Activated CD4-positive, alpha-beta memory T cell treated with anti-CD3 and anti-CD28 coated beads, Interleukin-2, amount 10 ng/mL, durations not matched to agents 7 days and 5 days (primary cell): ENCODE results near the gene IGSF21. TPM values are rescaled to one million over a fixed set of nuclear protein-coding genes. Genes with fewer than 3 reads are reported as not detected.
"Not testable (repeated sequence)": the region's sequence is repeated elsewhere in the genome, so short reads cannot be mapped to it uniquely, and the experiment has no call there.

Source experiments
- CTCF ChIA-PET: fragments of 350-600 bp; sonication (Branson Sonifier 250); formaldehyde crosslinking; loops from one replicate; lab custom pipeline; 2021; ENCODE audit warnings: antibody characterized with exemption, inconsistent platforms; lab: Charles Lee
- POLR2A ChIA-PET: fragments of 350-600 bp; sonication (Branson Sonifier 250); formaldehyde crosslinking; loops from one replicate; lab custom pipeline; 2021; ENCODE audit warnings: antibody characterized with exemption; lab: Charles Lee
- DNase-seq: peaks from one replicate; pipeline ENCODE4 v3.0.0-alpha.2; 2020
- H3K27ac Mint-ChIP-seq: one replicate; pipeline ENCODE4 v1.8.0; 2021; ENCODE audit warnings: mild to moderate bottlenecking, mixed read lengths
- H3K27me3 Mint-ChIP-seq: one replicate; pipeline ENCODE4 v1.8.0; 2021; ENCODE audit warnings: mixed read lengths
- H3K36me3 Mint-ChIP-seq: one replicate; pipeline ENCODE4 v1.8.0; 2021; ENCODE audit warnings: low read depth, mixed read lengths
- H3K4me1 Mint-ChIP-seq: one replicate; pipeline ENCODE4 v1.8.0; 2021; ENCODE audit warnings: mixed read lengths
- H3K4me3 Mint-ChIP-seq: one replicate; pipeline ENCODE4 v1.8.0; 2021; ENCODE audit warnings: mild to moderate bottlenecking, mixed read lengths
- H3K9me3 Mint-ChIP-seq: one replicate; pipeline ENCODE4 v1.8.0; 2021; ENCODE audit warnings: mixed read lengths
- total RNA-seq, 2 experiments: library from RNA; stranded (reverse); gene quantifications; one replicate each; pipeline ENCODE4 v1.2.3, GENCODE V29; 2021

IGSF21 gene
- total RNA-seq, 2 experiments from 2014 or later: not detected

DNA sequence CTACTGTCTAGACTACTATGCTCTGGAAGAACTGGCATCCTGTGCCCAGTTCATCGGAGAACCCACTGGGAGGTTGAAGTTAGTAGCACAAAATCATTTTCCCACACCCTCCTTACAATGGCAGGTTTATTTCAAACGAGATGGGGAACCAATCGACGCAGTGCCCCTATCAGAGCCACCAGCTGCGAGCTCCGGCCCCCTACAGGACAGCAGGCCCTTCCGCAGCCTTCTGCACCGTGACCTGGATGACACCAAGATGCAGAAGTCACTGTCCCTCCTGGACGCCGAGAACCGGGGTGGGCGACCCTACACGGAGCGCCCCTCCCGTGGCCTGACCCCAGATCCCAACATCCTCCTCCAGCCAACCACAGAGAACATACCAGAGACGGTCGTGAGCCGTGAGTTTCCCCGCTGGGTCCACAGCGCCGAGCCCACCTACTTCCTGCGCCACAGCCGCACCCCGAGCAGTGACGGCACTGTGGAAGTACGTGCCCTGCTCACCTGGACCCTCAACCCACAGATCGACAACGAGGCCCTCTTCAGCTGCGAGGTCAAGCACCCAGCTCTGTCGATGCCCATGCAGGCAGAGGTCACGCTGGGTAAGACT lies 257.6 kb downstream of the IGSF21 start:
- H3K4me3 Mint-ChIP-seq: no peak overlapping the region
- no peak overlapping the region for H3K27ac Mint-ChIP-seq
- H3K27me3 Mint-ChIP-seq: no peaks in the 10 kb centered on the region
- no peaks in the 10 kb centered on the region for H3K9me3 Mint-ChIP-seq
- POLR2A ChIA-PET: no interaction called here
- CTCF ChIA-PET: no interaction called here
- no peak for DNase-seq
- H3K4me1 Mint-ChIP-seq: no peaks in the 10 kb centered on the region
- H3K36me3 Mint-ChIP-seq: no peaks in the 10 kb centered on the region

DNA sequence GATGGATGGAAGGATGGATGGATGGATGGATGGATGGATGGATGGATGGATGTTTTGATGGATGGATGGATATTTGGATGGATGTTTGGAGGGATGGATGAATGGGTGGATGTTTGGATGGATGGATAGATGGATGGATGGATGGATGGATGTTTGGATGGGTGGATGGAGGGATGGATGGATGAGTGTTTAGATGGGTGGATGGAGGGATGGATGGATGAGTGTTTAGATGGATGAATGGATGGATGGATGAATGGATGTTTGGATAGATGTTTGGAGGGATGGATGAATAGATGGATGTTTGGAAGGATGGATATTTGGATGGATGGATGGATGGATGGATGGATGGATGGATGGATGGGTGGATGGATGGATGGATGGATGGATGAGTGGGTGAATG lies 264.9 kb downstream of the IGSF21 start:
- POLR2A ChIA-PET, H3K4me1 Mint-ChIP-seq, H3K27ac Mint-ChIP-seq, H3K36me3 Mint-ChIP-seq, CTCF ChIA-PET, H3K4me3 Mint-ChIP-seq, H3K27me3 Mint-ChIP-seq, DNase-seq, H3K9me3 Mint-ChIP-seq: not testable (repeated sequence)

- CTCF ChIA-PET: no interaction called here
- DNase-seq: no peak
- no peak overlapping the region for H3K4me3 Mint-ChIP-seq
- no peaks in the 10 kb centered on the region for H3K9me3 Mint-ChIP-seq
- H3K4me1 Mint-ChIP-seq: no peaks in the 10 kb centered on the region
- no peaks in the 10 kb centered on the region for H3K27me3 Mint-ChIP-seq
- POLR2A ChIA-PET: no interaction called here
- H3K36me3 Mint-ChIP-seq: no peaks in the 10 kb centered on the region
- no peak overlapping the region for H3K27ac Mint-ChIP-seq
Measured at GRCh38 chr1:18373151-18373550, 265.6 kb downstream of the IGSF21 start.

DNA sequence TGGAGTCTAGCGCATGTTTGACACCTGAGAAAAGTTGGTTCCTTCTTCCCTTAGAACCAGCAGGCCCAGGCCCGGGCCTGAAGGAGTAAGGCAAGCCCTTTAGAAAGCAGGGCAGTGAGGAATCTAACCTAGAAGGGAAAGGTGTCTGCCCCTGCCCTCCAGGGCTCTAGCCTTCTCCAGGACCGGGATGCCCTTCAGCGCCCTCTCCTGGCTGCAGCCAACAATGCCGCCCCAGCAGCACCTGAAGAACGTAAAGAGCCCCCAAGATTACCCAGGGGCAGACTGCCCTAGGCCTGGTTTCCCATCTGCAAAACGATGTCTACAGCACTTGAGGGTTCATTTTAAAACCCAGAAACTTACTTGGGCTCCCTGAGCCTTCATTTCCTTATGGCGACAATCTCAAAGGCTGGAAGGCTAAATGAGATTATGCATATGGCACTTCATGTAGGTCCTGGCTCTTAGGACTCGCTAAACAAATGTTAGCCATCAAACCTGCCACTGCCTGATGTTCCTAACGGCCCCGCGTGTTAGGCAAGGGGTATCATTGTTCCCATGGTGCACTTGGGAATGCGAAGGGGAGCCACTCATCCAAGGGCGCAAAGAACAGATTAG lies 266.4 kb downstream of the IGSF21 start:
- H3K4me1 Mint-ChIP-seq: no peaks in the 10 kb centered on the region
- H3K36me3 Mint-ChIP-seq: no peaks in the 10 kb centered on the region
- H3K9me3 Mint-ChIP-seq: no peaks in the 10 kb centered on the region
- no peak overlapping the region for H3K27ac Mint-ChIP-seq
- H3K27me3 Mint-ChIP-seq: no peaks in the 10 kb centered on the region
- DNase-seq: no peak
- CTCF ChIA-PET: no interaction called here
- no peak overlapping the region for H3K4me3 Mint-ChIP-seq
- POLR2A ChIA-PET: no interaction called here

DNA sequence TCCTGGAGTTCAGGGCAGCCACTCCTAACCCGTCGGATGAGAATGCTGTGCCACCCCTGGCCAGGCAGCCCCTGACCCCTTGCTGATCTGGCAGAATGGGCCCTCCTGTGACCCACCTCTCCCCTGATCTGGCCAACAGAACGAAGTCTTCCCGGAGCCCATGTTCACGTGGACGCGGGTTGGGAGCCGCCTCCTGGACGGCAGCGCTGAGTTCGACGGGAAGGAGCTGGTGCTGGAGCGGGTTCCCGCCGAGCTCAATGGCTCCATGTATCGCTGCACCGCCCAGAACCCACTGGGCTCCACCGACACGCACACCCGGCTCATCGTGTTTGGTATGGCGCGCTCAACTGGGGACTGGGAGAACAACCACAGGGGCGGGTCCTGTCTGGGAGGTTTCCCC lies 269.1 kb downstream of the IGSF21 start:
- Mint-ChIP-seq H3K4me1 (no peaks in the 10 kb centered on the region), H3K4me3 (no peak overlapping the region), H3K27ac (no peak overlapping the region), H3K9me3 (no peaks in the 10 kb centered on the region), H3K36me3 (no peaks in the 10 kb centered on the region), H3K27me3 (no peaks in the 10 kb centered on the region)
- ChIA-PET POLR2A (no interaction called here), CTCF (no interaction called here)
- DNase-seq: no peak

- POLR2A ChIA-PET: no interaction called here
- Mint-ChIP-seq H3K27ac (no peak overlapping the region), H3K4me1 (no peaks in the 10 kb centered on the region), H3K9me3 (no peaks in the 10 kb centered on the region), H3K36me3 (no peaks in the 10 kb centered on the region), H3K4me3 (no peak overlapping the region), H3K27me3 (peaks cover 7% of the 10 kb centered on the region)
- CTCF ChIA-PET: no interaction called here
- no peak for DNase-seq
Measured at GRCh38 chr1:18380288-18380687, 272.7 kb downstream of the IGSF21 start.

GRCh38 chr1:18384059-18384458 lies 276.5 kb downstream of the IGSF21 start:
- Mint-ChIP-seq H3K27ac (no peak overlapping the region), H3K27me3 (peaks cover 11% of the 10 kb centered on the region), H3K4me1 (no peaks in the 10 kb centered on the region), H3K9me3 (no peaks in the 10 kb centered on the region), H3K4me3 (no peak overlapping the region), H3K36me3 (no peaks in the 10 kb centered on the region)
- POLR2A ChIA-PET: no interaction called here
- DNase-seq: no peak
- CTCF ChIA-PET: no interaction called here

DNA sequence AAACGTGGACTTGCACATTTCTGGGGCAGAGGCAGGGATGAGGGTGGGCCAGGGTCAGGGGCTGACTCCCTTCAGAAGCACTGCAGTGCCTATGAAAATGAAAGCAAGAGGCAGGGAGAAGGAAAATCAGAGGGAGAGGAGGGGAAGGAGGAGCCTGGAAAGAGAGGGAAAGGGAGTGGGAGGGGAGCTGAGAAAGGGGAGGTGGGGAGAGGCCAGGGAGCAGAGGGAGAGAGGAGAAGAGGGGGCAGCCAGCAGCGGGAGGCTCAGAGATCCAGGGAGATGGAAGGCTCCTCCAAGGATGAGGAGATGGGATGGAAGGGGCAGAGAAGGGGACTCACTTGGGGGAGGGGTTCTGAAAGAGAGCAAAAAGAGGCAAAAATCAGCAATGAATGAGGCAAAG lies 276.9 kb downstream of the IGSF21 start:
- POLR2A ChIA-PET: no interaction called here

GRCh38 chr1:18385239-18385790 lies 277.7 kb downstream of the IGSF21 start:
- POLR2A ChIA-PET: no interaction called here
- no peaks in the 10 kb centered on the region for H3K36me3 Mint-ChIP-seq

More for the DNA sequence above, 276.9 kb downstream of the IGSF21 start:
- peaks cover 11% of the 10 kb centered on the region for H3K27me3 Mint-ChIP-seq
- H3K9me3 Mint-ChIP-seq: no peaks in the 10 kb centered on the region
- no peaks in the 10 kb centered on the region for H3K4me1 Mint-ChIP-seq
- DNase-seq: no peak
- CTCF ChIA-PET: no interaction called here
- no peak overlapping the region for H3K4me3 Mint-ChIP-seq
- H3K36me3 Mint-ChIP-seq: no peaks in the 10 kb centered on the region
- H3K27ac Mint-ChIP-seq: no peak overlapping the region

GRCh38 chr1:18386591-18386990 lies 279.0 kb downstream of the IGSF21 start:
- no peaks in the 10 kb centered on the region for H3K4me1 Mint-ChIP-seq
- no peaks in the 10 kb centered on the region for H3K36me3 Mint-ChIP-seq
- no peak overlapping the region for H3K4me3 Mint-ChIP-seq
- no peak overlapping the region for H3K27ac Mint-ChIP-seq
- peaks cover 11% of the 10 kb centered on the region for H3K27me3 Mint-ChIP-seq
- H3K9me3 Mint-ChIP-seq: no peaks in the 10 kb centered on the region
- DNase-seq: no peak
- ChIA-PET POLR2A (no interaction called here), CTCF (no interaction called here)

More at GRCh38 chr1:18385239-18385790, 277.7 kb downstream of the IGSF21 start:
- H3K4me3 Mint-ChIP-seq: no peak overlapping the region
- peaks cover 11% of the 10 kb centered on the region for H3K27me3 Mint-ChIP-seq
- no peak overlapping the region for H3K27ac Mint-ChIP-seq
- H3K9me3 Mint-ChIP-seq: no peaks in the 10 kb centered on the region
- CTCF ChIA-PET: no interaction called here
- H3K4me1 Mint-ChIP-seq: no peaks in the 10 kb centered on the region
- no peak for DNase-seq

DNA sequence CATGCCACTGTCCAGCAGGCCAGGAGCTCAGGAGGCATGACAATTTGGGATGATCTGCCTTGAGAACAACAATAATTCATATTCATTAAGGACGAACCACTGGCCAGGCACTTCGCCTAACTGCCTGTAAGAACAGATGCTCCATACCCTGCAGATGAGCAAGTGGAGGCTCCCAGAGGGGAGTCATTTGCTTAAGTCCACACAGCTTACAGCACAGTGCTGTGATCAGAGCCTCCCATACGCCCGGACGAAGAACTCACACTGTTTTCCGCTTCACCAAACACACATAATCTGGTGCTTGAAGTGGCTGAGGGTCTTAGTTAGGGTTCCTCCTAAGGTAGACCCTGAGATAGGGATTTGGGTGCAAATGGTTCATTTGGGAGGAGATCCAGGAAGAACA lies 279.7 kb downstream of the IGSF21 start:
- ChIA-PET CTCF (no interaction called here), POLR2A (no interaction called here)
- DNase-seq: no peak

GRCh38 chr1:18390953-18391352 lies 283.4 kb downstream of the IGSF21 start:
- no peak overlapping the region for H3K4me3 Mint-ChIP-seq
- no peaks in the 10 kb centered on the region for H3K36me3 Mint-ChIP-seq
- ChIA-PET POLR2A (no interaction called here), CTCF (no interaction called here)
- H3K4me1 Mint-ChIP-seq: no peaks in the 10 kb centered on the region
- no peak overlapping the region for H3K27ac Mint-ChIP-seq
- no peaks in the 10 kb centered on the region for H3K9me3 Mint-ChIP-seq
- no peak for DNase-seq
- H3K27me3 Mint-ChIP-seq: no peaks in the 10 kb centered on the region

More for the DNA sequence above, 279.7 kb downstream of the IGSF21 start:
- no peaks in the 10 kb centered on the region for H3K9me3 Mint-ChIP-seq
- H3K36me3 Mint-ChIP-seq: no peaks in the 10 kb centered on the region
- no peak overlapping the region for H3K4me3 Mint-ChIP-seq
- no peak overlapping the region for H3K27ac Mint-ChIP-seq
- H3K4me1 Mint-ChIP-seq: no peaks in the 10 kb centered on the region
- H3K27me3 Mint-ChIP-seq: peaks cover 11% of the 10 kb centered on the region

DNA sequence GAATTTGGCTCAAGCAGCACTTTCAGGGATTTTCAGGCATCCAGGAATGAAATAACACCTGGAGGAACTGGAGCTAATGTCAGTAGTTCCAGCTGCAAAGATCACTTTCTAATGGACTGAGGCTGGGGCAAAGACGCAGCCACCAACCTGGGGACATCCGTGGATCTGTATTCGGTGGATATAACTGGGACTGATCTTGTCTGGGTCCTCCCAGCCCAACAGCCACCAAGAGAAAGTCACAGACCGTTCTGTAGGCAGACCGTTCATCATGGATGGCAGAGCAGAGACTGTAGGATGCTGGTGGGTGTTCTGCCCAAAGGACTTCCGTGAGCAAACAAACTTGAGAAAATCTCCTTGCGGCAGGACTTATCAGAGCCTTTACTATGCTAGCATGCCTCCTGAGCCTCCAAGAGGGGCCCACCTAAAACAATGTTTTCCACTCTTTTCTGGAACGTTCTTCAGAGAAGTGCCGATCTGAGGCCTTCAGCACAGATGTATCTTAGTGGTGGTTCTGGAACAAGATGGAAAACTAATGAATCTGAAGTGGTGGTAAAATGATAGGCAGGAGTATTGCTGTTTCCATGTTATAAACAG lies 287.1 kb downstream of the IGSF21 start:
- Mint-ChIP-seq H3K4me1 (no peaks in the 10 kb centered on the region), H3K9me3 (no peaks in the 10 kb centered on the region), H3K36me3 (no peaks in the 10 kb centered on the region), H3K27ac (no peak overlapping the region), H3K27me3 (no peaks in the 10 kb centered on the region), H3K4me3 (no peak overlapping the region)
- DNase-seq: no peak
- POLR2A ChIA-PET: no interaction called here
- CTCF ChIA-PET: no interaction called here
